Adrenal gland (tissue), 5 donors: ENCODE measurements around the gene CELF2.

Experiments
- POLR2A ChIP-seq, 2 donors: fragments of 450-650 bp; IDR thresholded peaks; one replicate each; pipeline ENCODE4 v1.6.1; 2017; ENCODE audit warnings: antibody characterized with exemption in 2 of 2, mild to moderate bottlenecking in 2 of 2, moderate library complexity in 1 of 2
- TF ChIP-seq, protein P1 (sequence below), 6 experiments: fragments of 450-650 bp in 4 of 6; fragments of 200-600 bp in 2 of 6; sonication (generic) in 1 of 6; IDR thresholded peaks; 1 replicate in 5 of 6; 2 replicates in 1 of 6; pipeline versions ENCODE4 v1.5.1 to v1.8.0; 2016 to 2021; ENCODE audit warnings: antibody characterized with exemption in 6 of 6, mild to moderate bottlenecking in 2 of 6, moderate library complexity in 1 of 6
- donor health status: DM: no; HTN: no; CAD: no.

GRCh38 chr10:11020548-11020942, 2.9 kb downstream of the CELF2 start:
- TF ChIP-seq, protein P1, sequence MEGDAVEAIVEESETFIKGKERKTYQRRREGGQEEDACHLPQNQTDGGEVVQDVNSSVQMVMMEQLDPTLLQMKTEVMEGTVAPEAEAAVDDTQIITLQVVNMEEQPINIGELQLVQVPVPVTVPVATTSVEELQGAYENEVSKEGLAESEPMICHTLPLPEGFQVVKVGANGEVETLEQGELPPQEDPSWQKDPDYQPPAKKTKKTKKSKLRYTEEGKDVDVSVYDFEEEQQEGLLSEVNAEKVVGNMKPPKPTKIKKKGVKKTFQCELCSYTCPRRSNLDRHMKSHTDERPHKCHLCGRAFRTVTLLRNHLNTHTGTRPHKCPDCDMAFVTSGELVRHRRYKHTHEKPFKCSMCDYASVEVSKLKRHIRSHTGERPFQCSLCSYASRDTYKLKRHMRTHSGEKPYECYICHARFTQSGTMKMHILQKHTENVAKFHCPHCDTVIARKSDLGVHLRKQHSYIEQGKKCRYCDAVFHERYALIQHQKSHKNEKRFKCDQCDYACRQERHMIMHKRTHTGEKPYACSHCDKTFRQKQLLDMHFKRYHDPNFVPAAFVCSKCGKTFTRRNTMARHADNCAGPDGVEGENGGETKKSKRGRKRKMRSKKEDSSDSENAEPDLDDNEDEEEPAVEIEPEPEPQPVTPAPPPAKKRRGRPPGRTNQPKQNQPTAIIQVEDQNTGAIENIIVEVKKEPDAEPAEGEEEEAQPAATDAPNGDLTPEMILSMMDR (IDR thresholded peaks at IDR 0.05): no peak
- no peak for TF ChIP-seq POLR2A (IDR thresholded peaks at IDR 0.05)
